Heart right ventricle (tissue), 16 donors: ENCODE measurements around the gene MAN1C1. TPM values are rescaled to one million over a fixed set of nuclear protein-coding genes. Genes with fewer than 3 reads are reported as not detected.

ENCODE experiments used
- ATAC-seq, 8 donors: fragments of 200-7000 bp; cut with Tn5 transposase; one replicate each; pipeline ENCODE4 v1.9.1; 2020; ENCODE audit warnings: mild to moderate bottlenecking in 8 of 8, moderate library complexity in 8 of 8, moderate number of reproducible peaks in 1 of 8
- DNase-seq, 2 donors: peaks; one replicate each; pipeline ENCODE4 v3.0.0-alpha.2; 2020
- H3K27ac ChIP-seq, 10 donors: fragments of 200-600 bp; sonication (generic) in 2 of 10; one replicate each; pipeline versions ENCODE4 v1.5.0 to v1.8.0; 2020 to 2022; ENCODE audit warnings: mild to moderate bottlenecking in 3 of 10
- H3K27me3 ChIP-seq, 7 donors: fragments of 200-600 bp; one replicate each; pipeline ENCODE4 v1.8.0; 2021 to 2022; ENCODE audit warnings: mild to moderate bottlenecking in 2 of 7
- H3K36me3 ChIP-seq, 9 donors: fragments of 200-600 bp; sonication (generic) in 1 of 9; one replicate each; pipeline versions ENCODE4 v1.5.0 to v1.8.0; 2020 to 2022; ENCODE audit warnings: mild to moderate bottlenecking in 2 of 9
- H3K4me1 ChIP-seq, 9 donors: fragments of 200-600 bp; sonication (generic) in 1 of 9; one replicate each; pipeline versions ENCODE4 v1.5.0 to v1.8.0; 2020 to 2022; ENCODE audit warnings: mild to moderate bottlenecking in 4 of 9
- H3K4me3 ChIP-seq, 10 donors: fragments of 200-600 bp; sonication (generic) in 2 of 10; one replicate each; pipeline versions ENCODE4 v1.5.0 to v1.8.0; 2020 to 2022; ENCODE audit warnings: mild to moderate bottlenecking in 7 of 10, moderate library complexity in 2 of 10
- H3K9me3 ChIP-seq, 11 donors: fragments of 200-600 bp in 10 of 11; sonication (generic) in 2 of 11; one replicate each; pipeline versions ENCODE4 v1.5.0 to v1.8.0; 2013 to 2022; ENCODE audit warnings: mild to moderate bottlenecking in 2 of 11, control low read depth in 1 of 11, moderate library complexity in 1 of 11
- CTCF ChIP-seq, 9 donors: fragments of 200-600 bp; sonication (generic) in 2 of 9; IDR thresholded peaks; one replicate each; pipeline versions ENCODE4 v1.5.0 to v1.8.0; 2021 to 2022; ENCODE audit warnings: antibody characterized with exemption in 9 of 9, mild to moderate bottlenecking in 5 of 9, moderate library complexity in 1 of 9
- WGBS, 2 donors: extraction: QIAGEN DNeasy Blood & Tissue Kit; methylation state at CpG; one replicate each; pipeline ENCODE4 v1.1.7; 2013; ENCODE audit warnings: inconsistent platforms in 1 of 2; 5-methylcytosine and 5-hydroxymethylcytosine counted together
- intact Hi-C, 10 donors: fragments of 100-400 bp; cut with DNase I; formaldehyde crosslinking; loops; one replicate each; pipeline versions ENCODE4 v1.11.1 to v1.14.2; 2022
- polyA plus RNA-seq, 2 donors: library from polyadenylated mRNA; stranded (reverse); fragments of 200-250 nt; gene quantifications; one replicate each; pipeline ENCODE4 v1.2.3, GENCODE V29; 2013
- total RNA-seq, 10 donors: library from RNA; stranded (reverse); fragmentation: NEBNext Ultra II Directional in 3 of 10; extraction: Animal tissue kit (Norgen Biotek cat#: 25700) in 3 of 10; gene quantifications; one replicate each; pipeline versions ENCODE4 v1.2.1 to v1.2.4, GENCODE V29; 2021 to 2023
- donor health status: Arrhythmogenic right ventricular cardiomyopathy.
- donor health status: ischemic (EF 13 %, LVEDD 7.1; RV severe dilation, severe dysfunction).
- donor health status: healthy with polysubstance abuse.
- donor health status: DM: no; HTN: yes; CAD: no.
- donor health status: DM: no; HTN: no; CAD: no.
- donor health status: ischemic (EF 25% LVEDD 6.9; RV normal size, moderate dysfunction).
- donor health status: ischemic (EF 25% LVEDD 5.7; RV mildly dilated, moderate dysfunction).
- donor health status: healthy.
- donor health status: DM: yes; HTN: yes; CAD: no.
- donor health status: Ischemic cardiomyopathy.
- donor health status: ischemic (EF 35%, LVEDD 5.7; RV mildly dilated, moderate dysfunction).
- donor health status: nonischemic (EF 11% LVEDD 7.7; RV severe dilation, severe dysfunction).
- donor health status: DM: yes; HTN: yes; CAD: no.
- donor health status: PGD.
- donor health status: ischemic (EF 29% LVEDD 5.4; RV normal size, mild dysfunction).
- donor health status: nonischemic (EF 23%, LVEDD 6.1; RV moderate dilation, normal function).

MAN1C1 gene
- total and polyA plus RNA-seq, 12 donors = 9.7 to 23.4 (median 13.4) TPM

GRCh38 chr1:25765923-25766589, 149.5 kb downstream of the MAN1C1 start:
- Histone ChIP-seq H3K4me3 (no peak overlapping the region), H3K9me3 (no peaks in the 10 kb centered on the region), H3K36me3 (peaks cover 0 to 14% (median 0%) of the 10 kb centered on the region in 9 donors), H3K4me1 (peaks cover 10 to 39% (median 32%) of the 10 kb centered on the region in 9 donors), H3K27me3 (no peaks in the 10 kb centered on the region), H3K27ac (peak overlapping the region in 6 of 10 donors; percentile 5 to 39 (median 21))
- WGBS, 2 donors = 60 to 63% methylated on average over 13 of the region's 13 CpGs
- no peak for TF ChIP-seq CTCF (IDR thresholded peaks at IDR 0.05)
- intact Hi-C loops = no loop called here
- ATAC-seq (no peak), DNase-seq (no peak)

DNA sequence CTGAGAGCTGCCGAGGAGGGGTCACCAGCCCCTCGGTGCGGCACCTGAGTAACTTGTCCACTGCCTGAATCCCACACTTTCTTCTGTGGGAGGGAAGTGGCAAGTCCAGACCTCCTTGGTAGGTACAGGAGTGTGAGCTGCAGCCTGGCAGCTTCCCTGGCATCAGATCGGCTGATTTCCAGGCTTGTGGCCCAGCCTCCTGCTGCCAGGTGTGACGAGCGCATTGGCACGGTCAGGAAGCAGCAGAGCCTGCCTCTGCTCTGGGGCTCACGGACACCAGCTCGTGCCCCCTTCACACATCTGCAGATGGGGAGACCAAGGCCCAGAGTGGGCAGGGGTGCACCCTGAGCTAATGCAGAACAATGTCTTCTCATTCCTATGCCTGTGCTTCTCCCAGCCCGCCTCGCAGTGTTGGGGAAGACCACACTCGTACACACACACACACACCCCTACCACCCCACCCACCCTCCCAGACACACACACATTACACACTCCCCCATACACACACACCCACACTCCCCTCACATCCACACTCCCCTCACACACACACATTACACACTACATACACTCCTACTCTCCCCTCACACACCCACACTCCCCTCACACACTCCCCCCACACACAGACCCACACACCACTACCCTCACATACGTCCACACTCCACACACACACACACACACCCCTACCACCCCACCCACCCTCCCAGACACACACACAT, 150.3 kb downstream of the MAN1C1 start:
- DNase-seq = peak in 1 of 2 donors; percentile 43
- ATAC-seq = peak in 4 of 8 donors; percentile 14 to 36 (median 29)
- peak overlapping the region in 4 of 10 donors; percentile 7 to 39 (median 14) for H3K27ac ChIP-seq
- TF ChIP-seq CTCF (IDR thresholded peaks at IDR 0.05) = no peak
- H3K9me3 ChIP-seq = no peaks in the 10 kb centered on the region
- 69 to 84% methylated on average over 13 of the region's 13 CpGs for WGBS, 2 donors
- no peak overlapping the region for H3K4me3 ChIP-seq
- peaks cover 14 to 47% (median 41%) of the 10 kb centered on the region in 9 donors for H3K4me1 ChIP-seq
- H3K36me3 ChIP-seq = peaks cover 0 to 18% (median 0%) of the 10 kb centered on the region in 9 donors
- intact Hi-C loops = no loop called here
- no peaks in the 10 kb centered on the region for H3K27me3 ChIP-seq

- intact Hi-C loops = no loop called here
- H3K27ac ChIP-seq = no peak overlapping the region
- peaks cover 14 to 52% (median 45%) of the 10 kb centered on the region in 9 donors for H3K4me1 ChIP-seq
- H3K36me3 ChIP-seq = peaks cover 0 to 23% (median 0%) of the 10 kb centered on the region in 9 donors
- no peaks in the 10 kb centered on the region for H3K27me3 ChIP-seq
- H3K4me3 ChIP-seq = no peak overlapping the region
- no peak for TF ChIP-seq CTCF (IDR thresholded peaks at IDR 0.05)
- ATAC-seq (no peak), DNase-seq (no peak)
- H3K9me3 ChIP-seq = no peaks in the 10 kb centered on the region
Measured at GRCh38 chr1:25767437-25767770, 150.8 kb downstream of the MAN1C1 start.

DNA sequence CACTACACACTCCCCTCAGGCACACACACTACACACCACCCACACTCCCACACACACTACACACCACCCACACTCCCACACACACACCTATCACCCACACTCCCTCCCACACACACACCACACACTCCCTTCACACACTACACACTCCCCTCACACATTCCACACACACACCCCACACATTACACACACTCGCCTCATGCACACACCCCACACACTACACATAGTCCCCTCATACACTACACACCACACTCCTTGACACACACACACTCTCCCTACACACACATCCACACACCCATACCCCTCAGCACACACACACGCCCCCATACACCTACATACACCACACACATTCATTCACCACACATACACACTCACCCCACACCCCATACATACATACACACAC, 152.4 kb downstream of the MAN1C1 start:
- Histone ChIP-seq H3K36me3 (peaks cover 0 to 21% (median 0%) of the 10 kb centered on the region in 9 donors), H3K9me3 (no peaks in the 10 kb centered on the region), H3K27ac (no peak overlapping the region), H3K4me3 (no peak overlapping the region), H3K4me1 (peaks cover 14 to 62% (median 45%) of the 10 kb centered on the region in 9 donors), H3K27me3 (no peaks in the 10 kb centered on the region)
- 98 to 100% methylated on average over 2 of the region's 2 CpGs for WGBS, 2 donors
- ATAC-seq = no peak
- no peak for TF ChIP-seq CTCF (IDR thresholded peaks at IDR 0.05)
- no peak for DNase-seq
- intact Hi-C loops = no loop called here
